Suprapubic skin (tissue), 4 donors: ENCODE measurements around the gene REG1A. TPM values are rescaled to one million over a fixed set of nuclear protein-coding genes. Genes with fewer than 3 reads are reported as not detected.

ENCODE experiments used
- DNase-seq, 2 donors: peaks; one replicate each; pipeline ENCODE4 v3.0.0-alpha.2; 2019; ENCODE audit warnings: low spot score in 2 of 2
- H3K27ac ChIP-seq: fragments of 200-600 bp; sonication (generic); one replicate; pipeline ENCODE4 v1.5.1; 2019
- H3K27me3 ChIP-seq: fragments of 200-600 bp; sonication (generic); one replicate; pipeline ENCODE4 v1.5.1; 2019
- H3K36me3 ChIP-seq: fragments of 200-600 bp; sonication (generic); one replicate; pipeline ENCODE4 v1.5.1; 2019
- H3K4me1 ChIP-seq: fragments of 200-600 bp; sonication (generic); one replicate; pipeline ENCODE4 v1.5.1; 2019
- H3K4me3 ChIP-seq: fragments of 200-600 bp; sonication (generic); one replicate; pipeline ENCODE4 v1.5.1; 2019; ENCODE audit warnings: mild to moderate bottlenecking
- H3K9me3 ChIP-seq: fragments of 200-600 bp; sonication (generic); one replicate; pipeline ENCODE4 v1.5.1; 2019
- CTCF ChIP-seq, 2 donors: fragments of 200-600 bp in 1 of 2; fragments of 450-650 bp in 1 of 2; sonication (generic) in 1 of 2; IDR thresholded peaks; one replicate each; pipeline ENCODE4 v1.5.1; 2016 to 2019; ENCODE audit warnings: antibody characterized with exemption in 2 of 2, mild to moderate bottlenecking in 1 of 2, moderate library complexity in 1 of 2
- EP300 ChIP-seq: sonication (generic); formaldehyde crosslinking; IDR thresholded peaks from one replicate; pipeline ENCODE4 v1.6.1; 2017; ENCODE audit warnings: antibody characterized with exemption
- POLR2A ChIP-seq, 2 donors: fragments of 450-650 bp; IDR thresholded peaks; one replicate each; pipeline ENCODE4 v1.6.1; 2017; ENCODE audit warnings: antibody characterized with exemption in 2 of 2, mild to moderate bottlenecking in 2 of 2, moderate library complexity in 2 of 2
- POLR2AphosphoS5 ChIP-seq, 3 donors: sonication (generic); formaldehyde crosslinking; IDR thresholded peaks; one replicate each; pipeline ENCODE4 v1.6.1; 2017; ENCODE audit warnings: antibody characterized with exemption in 3 of 3
- WGBS: methylation state at CpG from one replicate; pipeline ENCODE4 v1.1.5; 2018; 5-methylcytosine and 5-hydroxymethylcytosine counted together
- total RNA-seq, 4 donors: library from RNA; depleted of rRNA; stranded (reverse); fragments of >200 nt; gene quantifications; one replicate each; pipeline ENCODE4 v1.1.0, GENCODE V29; 2016

REG1A gene
- total RNA-seq, 4 donors from 2014 or later = 1.5 TPM; not detected in 3

GRCh38 chr2:79085382-79085781 is 34.9 kb upstream of the REG1A start:
- H3K36me3 ChIP-seq = no peaks in the 10 kb centered on the region
- H3K27ac ChIP-seq = no peak overlapping the region
- H3K9me3 ChIP-seq = no peaks in the 10 kb centered on the region
- no peaks in the 10 kb centered on the region for H3K27me3 ChIP-seq
- no peak for TF ChIP-seq POLR2AphosphoS5 (IDR thresholded peaks at IDR 0.05)
- TF ChIP-seq CTCF (IDR thresholded peaks at IDR 0.05) = no peak
- no peak for TF ChIP-seq POLR2A (IDR thresholded peaks at IDR 0.05)
- TF ChIP-seq EP300 = no peak
- no peaks in the 10 kb centered on the region for H3K4me1 ChIP-seq
- peak in 1 of 2 donors; percentile 36 for DNase-seq
- H3K4me3 ChIP-seq = no peak overlapping the region
- WGBS = 79% methylated on average over 3 of the region's 3 CpGs

- Histone ChIP-seq H3K36me3 (no peaks in the 10 kb centered on the region), H3K4me3 (no peak overlapping the region), H3K27me3 (no peaks in the 10 kb centered on the region), H3K4me1 (no peaks in the 10 kb centered on the region), H3K27ac (no peak overlapping the region), H3K9me3 (no peaks in the 10 kb centered on the region)
- no peak for DNase-seq
- TF ChIP-seq EP300 = no peak
- TF ChIP-seq POLR2A (IDR thresholded peaks at IDR 0.05) = no peak
- no peak for TF ChIP-seq CTCF (IDR thresholded peaks at IDR 0.05)
- no peak for TF ChIP-seq POLR2AphosphoS5 (IDR thresholded peaks at IDR 0.05)
- WGBS = 86% methylated on average over 4 of the region's 4 CpGs
Observed at GRCh38 chr2:79086255-79086654, 34.0 kb upstream of the REG1A start.

GRCh38 chr2:79087785-79088364 is 32.4 kb upstream of the REG1A start, which contains the start of gene REG1B:
Gene REG1B (minus strand): TSS chr2:79087993. CDS start chr2:79087612, 381 bp downstream.
- Histone ChIP-seq H3K27me3 (no peaks in the 10 kb centered on the region), H3K36me3 (no peaks in the 10 kb centered on the region), H3K9me3 (no peaks in the 10 kb centered on the region), H3K4me1 (no peaks in the 10 kb centered on the region), H3K4me3 (no peak within 1 kb of the TSS), H3K27ac (no peak within 1 kb of the TSS)
- WGBS = 72% methylated on average over 2 of the region's 2 CpGs
- TF ChIP-seq POLR2AphosphoS5 (IDR thresholded peaks at IDR 0.05) (no peak), EP300 (no peak), POLR2A (IDR thresholded peaks at IDR 0.05) (no peak), CTCF (IDR thresholded peaks at IDR 0.05) (no peak)
- no peak for DNase-seq

- Histone ChIP-seq H3K27me3 (no peaks in the 10 kb centered on the region), H3K4me3 (no peak overlapping the region), H3K4me1 (no peaks in the 10 kb centered on the region), H3K9me3 (no peaks in the 10 kb centered on the region), H3K36me3 (no peaks in the 10 kb centered on the region), H3K27ac (no peak overlapping the region)
- 87% methylated on average over 4 of the region's 4 CpGs for WGBS
- TF ChIP-seq CTCF (IDR thresholded peaks at IDR 0.05) (no peak), POLR2A (IDR thresholded peaks at IDR 0.05) (no peak), POLR2AphosphoS5 (IDR thresholded peaks at IDR 0.05) (no peak), EP300 (no peak)
- no peak for DNase-seq
Observed at GRCh38 chr2:79090693-79091092, 29.6 kb upstream of the REG1A start.

GRCh38 chr2:79097843-79098242 is 22.4 kb upstream of the REG1A start:
- no peak for DNase-seq
- Histone ChIP-seq H3K36me3 (no peaks in the 10 kb centered on the region), H3K9me3 (peaks cover 8% of the 10 kb centered on the region), H3K27ac (no peak overlapping the region), H3K27me3 (no peaks in the 10 kb centered on the region), H3K4me1 (no peaks in the 10 kb centered on the region), H3K4me3 (no peak overlapping the region)
- TF ChIP-seq EP300 (no peak), CTCF (IDR thresholded peaks at IDR 0.05) (no peak), POLR2AphosphoS5 (IDR thresholded peaks at IDR 0.05) (no peak), POLR2A (IDR thresholded peaks at IDR 0.05) (no peak)
- 92% methylated on average over 6 of the region's 6 CpGs for WGBS
